ENCODE measurements around the gene TBX1. TPM values are rescaled to one million over a fixed set of nuclear protein-coding genes. Genes with fewer than 3 reads are reported as not detected.

TBX1 gene
- polyA plus RNA-seq, 1 donor from 2014 or later = not detected

DNA sequence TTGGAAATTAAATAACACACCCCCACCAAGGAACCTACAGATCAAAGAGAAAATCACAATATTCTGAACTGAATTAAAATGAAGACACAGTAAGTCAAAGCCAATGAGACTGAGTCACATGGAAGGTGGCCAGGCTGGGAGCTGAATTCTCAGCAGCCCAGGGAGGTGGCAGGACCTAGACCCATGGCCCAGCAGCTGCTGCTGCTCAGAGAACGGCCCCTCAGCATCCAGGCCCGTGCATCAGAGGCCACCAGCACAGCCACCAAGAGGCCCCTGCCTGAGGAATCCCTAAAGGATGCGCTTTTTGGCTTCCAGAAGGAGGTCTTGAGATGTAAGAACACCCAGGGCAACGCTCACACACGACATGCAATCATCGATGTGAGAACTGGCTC lies 35.0 kb downstream of the TBX1 start:
- H3K4me3 ChIP-seq (ENCODE audit: low read length) = no peak overlapping the region
- no peak overlapping the region for H2AFZ ChIP-seq (ENCODE audit: low read depth, low read length)
- no peaks in the 10 kb centered on the region for H3K9me3 ChIP-seq (ENCODE audit: low read length)
- no peaks in the 10 kb centered on the region for H4K20me1 ChIP-seq (ENCODE audit: insufficient read depth)
- no peak for TF ChIP-seq REST (IDR thresholded peaks at IDR 0.05; ENCODE audit: borderline replicate concordance)
- TF ChIP-seq, protein P1, sequence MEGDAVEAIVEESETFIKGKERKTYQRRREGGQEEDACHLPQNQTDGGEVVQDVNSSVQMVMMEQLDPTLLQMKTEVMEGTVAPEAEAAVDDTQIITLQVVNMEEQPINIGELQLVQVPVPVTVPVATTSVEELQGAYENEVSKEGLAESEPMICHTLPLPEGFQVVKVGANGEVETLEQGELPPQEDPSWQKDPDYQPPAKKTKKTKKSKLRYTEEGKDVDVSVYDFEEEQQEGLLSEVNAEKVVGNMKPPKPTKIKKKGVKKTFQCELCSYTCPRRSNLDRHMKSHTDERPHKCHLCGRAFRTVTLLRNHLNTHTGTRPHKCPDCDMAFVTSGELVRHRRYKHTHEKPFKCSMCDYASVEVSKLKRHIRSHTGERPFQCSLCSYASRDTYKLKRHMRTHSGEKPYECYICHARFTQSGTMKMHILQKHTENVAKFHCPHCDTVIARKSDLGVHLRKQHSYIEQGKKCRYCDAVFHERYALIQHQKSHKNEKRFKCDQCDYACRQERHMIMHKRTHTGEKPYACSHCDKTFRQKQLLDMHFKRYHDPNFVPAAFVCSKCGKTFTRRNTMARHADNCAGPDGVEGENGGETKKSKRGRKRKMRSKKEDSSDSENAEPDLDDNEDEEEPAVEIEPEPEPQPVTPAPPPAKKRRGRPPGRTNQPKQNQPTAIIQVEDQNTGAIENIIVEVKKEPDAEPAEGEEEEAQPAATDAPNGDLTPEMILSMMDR (IDR thresholded peaks at IDR 0.05; ENCODE audit: poor library complexity, severe bottlenecking) = no peak
- no peak for TF ChIP-seq TAF1 (IDR thresholded peaks at IDR 0.05; ENCODE audit: low read depth)
- H3K4me2 ChIP-seq (ENCODE audit: low read length) = no peak overlapping the region
- no peaks in the 10 kb centered on the region for H3K36me3 ChIP-seq (ENCODE audit: insufficient read depth, low read length)
- H3K79me2 ChIP-seq (replicated peaks; ENCODE audit: insufficient read depth, low read length) = no peaks in the 10 kb centered on the region
- H3K27ac ChIP-seq (ENCODE audit: low read length) = no peak overlapping the region
- H3K9me2 ChIP-seq (ENCODE audit: insufficient read depth, low read length) = no peaks in the 10 kb centered on the region
- no peaks in the 10 kb centered on the region for H3K27me3 ChIP-seq (ENCODE audit: insufficient read depth, low read depth, low read length)
- H3F3A ChIP-seq (ENCODE audit: insufficient read depth, low read length, poor library complexity, severe bottlenecking) = no peaks in the 10 kb centered on the region
- H3K9ac ChIP-seq (ENCODE audit: low read length) = no peak overlapping the region

DNA sequence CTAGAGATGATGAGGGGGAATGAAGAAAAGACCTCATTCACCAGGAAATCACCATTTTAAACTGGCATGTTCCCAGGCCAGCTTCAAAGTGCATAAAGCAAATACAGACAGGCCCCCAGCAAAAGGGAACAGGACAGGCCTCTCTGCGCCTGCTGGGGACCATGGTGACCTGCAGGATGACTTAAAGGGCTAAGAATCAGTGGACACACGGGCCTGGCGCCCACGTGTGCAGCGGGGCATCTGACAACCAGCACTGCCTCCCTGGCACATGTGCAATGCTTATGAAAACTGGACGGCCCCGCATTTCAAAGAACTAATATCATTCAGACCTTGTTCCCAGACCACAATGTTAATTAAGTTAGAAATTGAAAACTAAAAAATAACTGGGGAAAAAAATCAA lies 35.6 kb downstream of the TBX1 start:
- Histone ChIP-seq H3K9me3 (ENCODE audit: low read length) (no peaks in the 10 kb centered on the region), H2AFZ (ENCODE audit: low read depth, low read length) (no peak overlapping the region)
- TF ChIP-seq, protein P1 (IDR thresholded peaks at IDR 0.05; ENCODE audit: poor library complexity, severe bottlenecking) = no peak
- TF ChIP-seq EP300 (conservative IDR thresholded peaks at IDR 0.05; ENCODE audit: poor library complexity, severe bottlenecking) (no peak), MXI1 (conservative IDR thresholded peaks at IDR 0.05; ENCODE audit: poor library complexity, severe bottlenecking) (no peak), SMC3 (conservative IDR thresholded peaks at IDR 0.05; ENCODE audit: poor library complexity) (no peak), POLR2AphosphoS5 (IDR thresholded peaks at IDR 0.05) (no peak), TAF1 (IDR thresholded peaks at IDR 0.05; ENCODE audit: low read depth) (no peak), REST (IDR thresholded peaks at IDR 0.05; ENCODE audit: borderline replicate concordance) (no peak)

More for the DNA sequence above, 35.6 kb downstream of the TBX1 start:
- no peak overlapping the region for H3K4me3 ChIP-seq (ENCODE audit: low read length)
- H3K9me2 ChIP-seq (ENCODE audit: insufficient read depth, low read length) = no peaks in the 10 kb centered on the region
- no peak overlapping the region for H3K4me2 ChIP-seq (ENCODE audit: low read length)
- H4K20me1 ChIP-seq (ENCODE audit: insufficient read depth) = no peaks in the 10 kb centered on the region
- no peaks in the 10 kb centered on the region for H3K79me2 ChIP-seq (replicated peaks; ENCODE audit: insufficient read depth, low read length)
- H3K27me3 ChIP-seq (ENCODE audit: insufficient read depth, low read depth, low read length) = no peaks in the 10 kb centered on the region
- H3F3A ChIP-seq (ENCODE audit: insufficient read depth, low read length, poor library complexity, severe bottlenecking) = no peaks in the 10 kb centered on the region
- H3K27ac ChIP-seq (ENCODE audit: low read length) = no peak overlapping the region
- H3K9ac ChIP-seq (ENCODE audit: low read length) = no peak overlapping the region
- H3K36me3 ChIP-seq (ENCODE audit: insufficient read depth, low read length) = no peaks in the 10 kb centered on the region

Data from neural cell (in vitro differentiated cells).